HG02885 (cell line): ENCODE data around the gene PRODH2.
A peak's percentile ranks its signal among the peaks of the same experiment; 100 is the strongest.
"Not testable (repeated sequence)": the region's sequence is repeated elsewhere in the genome, so short reads cannot be mapped to it uniquely, and the experiment has no call there.

Source experiments
- ATAC-seq: cut with Tn5 transposase; IDR thresholded peaks from one replicate; pipeline ENCODE4 v1.9.1; 2021; ENCODE audit warnings: mild to moderate bottlenecking; ENCODE audit not compliant: unreplicated experiment, poor library complexity

PRODH2 gene

GRCh38 chr19:35783469-35784434 lies 28.9 kb downstream of the PRODH2 start:
- ATAC-seq, result no peak

- ATAC-seq, result no peak
Observed at GRCh38 chr19:35782589-35782988, 30.1 kb downstream of the PRODH2 start.

GRCh38 chr19:35781650-35782049 lies 31.0 kb downstream of the PRODH2 start:
- ATAC-seq, result no peak

- ATAC-seq, result no peak
Observed at GRCh38 chr19:35780717-35781116, 31.9 kb downstream of the PRODH2 start.

- no peak for ATAC-seq
Observed at GRCh38 chr19:35780058-35780457, 32.6 kb downstream of the PRODH2 start.

GRCh38 chr19:35779033-35779432 lies 33.6 kb downstream of the PRODH2 start:
- ATAC-seq, result no peak

GRCh38 chr19:35777961-35778360 lies 34.7 kb downstream of the PRODH2 start:
- ATAC-seq, result no peak

GRCh38 chr19:35777086-35777841 lies 35.4 kb downstream of the PRODH2 start:
- no peak for ATAC-seq

- ATAC-seq, result no peak
Observed at GRCh38 chr19:35776102-35776788, 36.4 kb downstream of the PRODH2 start.

- ATAC-seq, result peak; percentile 94
Observed at GRCh38 chr19:35775298-35776101, 37.1 kb downstream of the PRODH2 start, which contains the start of gene ARHGAP33. TSS of gene ARHGAP33 (plus strand) at chr19:35775564. CDS start at chr19:35775659, 95 bp downstream.

GRCh38 chr19:35775046-35775297 lies 37.7 kb downstream of the PRODH2 start:
- ATAC-seq, result no peak

- no peak for ATAC-seq
Observed at GRCh38 chr19:35774274-35775045, 38.2 kb downstream of the PRODH2 start.

- ATAC-seq, result no peak
Observed at GRCh38 chr19:35773020-35773806, 39.4 kb downstream of the PRODH2 start.

- ATAC-seq, result not testable (repeated sequence)
Observed at GRCh38 chr19:35772362-35772761, 40.3 kb downstream of the PRODH2 start.

GRCh38 chr19:35768082-35768421 lies 44.6 kb downstream of the PRODH2 start:
- no peak for ATAC-seq

- ATAC-seq, result no peak
Observed at GRCh38 chr19:35767288-35768081, 45.2 kb downstream of the PRODH2 start.

GRCh38 chr19:35766571-35767104 lies 46.0 kb downstream of the PRODH2 start:
- no peak for ATAC-seq
